BJ (cell line): ENCODE measurements around the gene DVL2. TPM values are rescaled to one million over a fixed set of nuclear protein-coding genes. Genes with fewer than 3 reads are reported as not detected.

Experiments
- CTCF ChIA-PET: fragments of 350-600 bp; formaldehyde crosslinking; extraction: SDS; loops from one replicate; lab custom pipeline; 2021; ENCODE audit warnings: antibody characterized with exemption, inconsistent platforms; lab: Yijun Ruan, JAX
- POLR2A ChIA-PET: fragments of 300-600 bp; sonication (Branson Sonifier 250); formaldehyde crosslinking; extraction: SDS; loops from one replicate; lab custom pipeline; 2021; ENCODE audit warnings: antibody characterized with exemption; lab: Charles Lee
- DNase-seq: peaks from one replicate; pipeline ENCODE4 v3.0.0-alpha.2; 2011; ENCODE audit warnings: low read depth
- H3K27me3 ChIP-seq: 2 replicates; pipeline ENCODE4 v1.6.0; 2011; ENCODE audit warnings: low read length; ENCODE audit not compliant: control insufficient read depth, insufficient read depth
- H3K36me3 ChIP-seq: 2 replicates; pipeline ENCODE4 v1.5.1; 2011; ENCODE audit warnings: low read length; ENCODE audit not compliant: control insufficient read depth, insufficient read depth
- H3K4me3 ChIP-seq: 2 replicates; pipeline ENCODE4 v1.5.1; 2011; ENCODE audit warnings: low read depth, mild to moderate bottlenecking, control low read depth, low read length
- CTCF ChIP-seq: IDR thresholded peaks from 2 replicates; pipeline ENCODE4 v1.5.1; 2011; ENCODE audit warnings: low read depth, mild to moderate bottlenecking, control low read depth, inconsistent platforms, low read length, moderate library complexity; ENCODE audit not compliant: insufficient read depth
- polyA plus RNA-seq: library from polyadenylated mRNA; depleted of rRNA; stranded (reverse); fragments of >200 nt; gene quantifications from 2 replicates; pipeline ENCODE4 v1.2.3, GENCODE V29; 2011

Gene DVL2
- polyA plus RNA-seq, 1 experiment = 5.0 TPM

- H3K4me3 ChIP-seq = no peak overlapping the region
- no peak for TF ChIP-seq CTCF
- ChIA-PET POLR2A (no interaction called here), CTCF (no interaction called here)
- H3K27me3 ChIP-seq = no peaks in the 10 kb centered on the region
- peaks cover 7% of the 10 kb centered on the region; the same call in 1 of the 2 replicates for H3K36me3 ChIP-seq
- no peak for DNase-seq
These were observed 25.8 kb upstream of the DVL2 start for GRCh38 chr17:7260151-7260550.

GRCh38 chr17:7259555-7259889 lies 25.2 kb upstream of the DVL2 start:
- H3K27me3 ChIP-seq = no peaks in the 10 kb centered on the region
- TF ChIP-seq CTCF = no peak
- peaks cover 8% of the 10 kb centered on the region; the same call in 1 of the 2 replicates for H3K36me3 ChIP-seq
- ChIA-PET CTCF (interaction anchor here (0.9 to 1.2 kb wide), 2 partner anchors 36 to 330 kb away, joined by 3 to 5 read pairs; no protein-coding TSS in a partner anchor), POLR2A (no interaction called here)
- H3K4me3 ChIP-seq = no peak overlapping the region
- no peak for DNase-seq

GRCh38 chr17:7258731-7259554 lies 24.6 kb upstream of the DVL2 start:
- no peaks in the 10 kb centered on the region for H3K27me3 ChIP-seq
- ChIA-PET POLR2A (no interaction called here), CTCF (interaction anchor here (0.9 to 1.2 kb wide), 2 partner anchors 37 to 330 kb away, joined by 3 to 5 read pairs; no protein-coding TSS in a partner anchor)
- peaks cover 13% of the 10 kb centered on the region; the same call in 1 of the 2 replicates for H3K36me3 ChIP-seq
- TF ChIP-seq CTCF = no peak
- no peak for DNase-seq
- no peak overlapping the region for H3K4me3 ChIP-seq

- no peak for TF ChIP-seq CTCF
- Histone ChIP-seq H3K27me3 (no peaks in the 10 kb centered on the region), H3K4me3 (no peak overlapping the region), H3K36me3 (peaks cover 13% of the 10 kb centered on the region; the same call in 1 of the 2 replicates)
- ChIA-PET CTCF (interaction anchor here (0.5 kb wide), 2 partner anchors 287 to 566 kb away, joined by 3 to 4 read pairs; no protein-coding TSS in a partner anchor), POLR2A (no interaction called here)
- no peak for DNase-seq
These were observed 22.6 kb upstream of the DVL2 start for GRCh38 chr17:7256766-7257456.

GRCh38 chr17:7254511-7254910 lies 20.2 kb upstream of the DVL2 start:
- Histone ChIP-seq H3K4me3 (no peak overlapping the region), H3K27me3 (no peaks in the 10 kb centered on the region), H3K36me3 (peaks cover 13% of the 10 kb centered on the region; the same call in 1 of the 2 replicates)
- no peak for TF ChIP-seq CTCF
- ChIA-PET POLR2A (no interaction called here), CTCF (interaction anchor here (0.6 to 1.0 kb wide), 2 partner anchors 42 to 303 kb away, joined by 3 to 6 read pairs; no protein-coding TSS in a partner anchor)
- DNase-seq = no peak
